PFSK-1 (cell line): ENCODE data around the gene TLN1.
A peak's percentile ranks its signal among the peaks of the same experiment; 100 is the strongest.

Source experiments
- FOXP2 ChIP-seq: optimal IDR thresholded peaks from 2 replicates; pipeline ENCODE3; 2011; ENCODE audit warnings: borderline replicate concordance, control low read depth, inconsistent platforms; ENCODE audit not compliant: insufficient read depth; ENCODE audit errors: extremely low read length, extremely low read depth
- POLR2AphosphoS5 ChIP-seq: IDR thresholded peaks from 2 replicates; pipeline ENCODE4 v1.6.1; 2012; ENCODE audit warnings: low read depth, mild to moderate bottlenecking, control low read depth, low read length, moderate library complexity
- REST ChIP-seq, 2 experiments: IDR thresholded peaks; 2 replicates each; pipeline versions ENCODE4 v1.6.1 to v1.8.0; 2011 to 2012; ENCODE audit warnings: low read depth in 2 of 2, low read length in 2 of 2, control low read depth in 1 of 2, inconsistent platforms in 1 of 2, mild to moderate bottlenecking in 1 of 2, moderate library complexity in 1 of 2; ENCODE audit not compliant: insufficient read depth in 1 of 2
- SIN3A ChIP-seq: IDR thresholded peaks from 2 replicates; pipeline ENCODE4 v1.6.1; 2012; ENCODE audit warnings: mild to moderate bottlenecking, low read length, moderate library complexity, borderline replicate concordance; ENCODE audit not compliant: insufficient read depth
- TAF1 ChIP-seq: IDR thresholded peaks from 2 replicates; pipeline ENCODE4 v1.6.1; 2012; ENCODE audit warnings: low read length, control low read depth, borderline replicate concordance; ENCODE audit not compliant: insufficient read depth

Gene TLN1

GRCh38 chr9:35658137-35658967 lies 73.6 kb downstream of the TLN1 start, which contains the start of gene CCDC107:
TSS of gene CCDC107 (plus strand) at chr9:35658292. CDS start at chr9:35658380, 88 bp downstream.
- peak; percentile 79 for TF ChIP-seq POLR2AphosphoS5
- no peak for TF ChIP-seq SIN3A
- TF ChIP-seq TAF1: peak; percentile 79; the same call in 1 of the 2 replicates
- TF ChIP-seq REST (IDR thresholded peaks at IDR 0.05; ENCODE audit: insufficient read depth in 1 of 2, low read depth in 2 of 2, low read length in 2 of 2): peak in 1 of 2 experiments; percentile 63; a peak in 2 of 4 replicates
- peak; percentile 60 for TF ChIP-seq FOXP2

- TF ChIP-seq FOXP2 (peak; percentile 92), TAF1 (no peak), SIN3A (peak; percentile 44; the same call in 1 of the 2 replicates)
These were observed 74.4 kb downstream of the TLN1 start, which contains the start of gene RMRP for GRCh38 chr9:35657546-35658136. TSS of gene RMRP (minus strand) at chr9:35658019.

GRCh38 chr9:35656831-35657545 lies 75.0 kb downstream of the TLN1 start:
- TF ChIP-seq FOXP2 (no peak), SIN3A (no peak), TAF1 (no peak), POLR2AphosphoS5 (no peak), REST (IDR thresholded peaks at IDR 0.05; ENCODE audit: insufficient read depth in 1 of 2, low read depth in 2 of 2, low read length in 2 of 2) (no peak)

GRCh38 chr9:35656348-35656747 lies 75.6 kb downstream of the TLN1 start:
- TF ChIP-seq REST (IDR thresholded peaks at IDR 0.05; ENCODE audit: insufficient read depth in 1 of 2, low read depth in 2 of 2, low read length in 2 of 2): no peak
- TF ChIP-seq TAF1: no peak
- TF ChIP-seq FOXP2: no peak
- no peak for TF ChIP-seq POLR2AphosphoS5
- TF ChIP-seq SIN3A: no peak

GRCh38 chr9:35653611-35654010 lies 78.4 kb downstream of the TLN1 start:
- no peak for TF ChIP-seq REST (IDR thresholded peaks at IDR 0.05; ENCODE audit: insufficient read depth in 1 of 2, low read depth in 2 of 2, low read length in 2 of 2)
- TF ChIP-seq SIN3A: no peak
- TF ChIP-seq FOXP2: no peak
- TF ChIP-seq POLR2AphosphoS5: no peak
- no peak for TF ChIP-seq TAF1
